Measurements from ENCODE around the gene ZNF891. TPM values are rescaled to one million over a fixed set of nuclear protein-coding genes. Genes with fewer than 3 reads are reported as not detected.

Gene ZNF891
- total and polyA plus RNA-seq, 2 experiments from 2014 or later: 0.19 to 2.2 TPM

DNA sequence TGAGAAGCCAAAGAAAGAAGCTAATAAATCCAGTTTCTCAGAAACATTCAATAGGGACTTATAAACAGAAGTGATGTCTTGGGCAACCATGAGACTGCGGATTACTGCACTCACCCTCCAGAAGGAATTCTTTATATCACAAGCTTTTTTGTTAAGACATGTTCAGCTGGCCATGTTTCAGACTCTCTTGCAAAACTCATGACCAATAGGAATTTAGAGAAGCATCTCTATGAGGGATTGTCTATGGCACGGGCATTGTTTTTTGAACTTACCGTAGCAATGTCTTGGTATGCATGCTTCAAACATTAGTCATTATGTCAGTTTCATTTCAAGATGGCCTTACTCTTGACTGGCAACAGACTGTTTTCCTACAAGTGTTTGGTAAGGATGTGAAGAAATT, 35.7 kb upstream of the ZNF891 start:
- Histone ChIP-seq H3K36me3 (replicated peaks; ENCODE audit: insufficient read depth, low read depth) (no peaks in the 10 kb centered on the region), H3K27me3 (no peaks in the 10 kb centered on the region), H2AFZ (no peak overlapping the region), H3K4me3 (no peak overlapping the region), H3K9me3 (ENCODE audit: low read depth) (no peaks in the 10 kb centered on the region), H3K4me2 (no peak overlapping the region), H3K79me2 (no peaks in the 10 kb centered on the region), H4K20me1 (ENCODE audit: insufficient read depth, poor library complexity, severe bottlenecking) (no peaks in the 10 kb centered on the region), H3K9me2 (replicated peaks; ENCODE audit: insufficient read depth) (no peaks in the 10 kb centered on the region), H3K27ac (no peak overlapping the region), H3K4me1 (ENCODE audit: insufficient read depth) (no peaks in the 10 kb centered on the region)
- DNase-seq (ENCODE audit: low spot score): no peak
- TF ChIP-seq, protein P1, sequence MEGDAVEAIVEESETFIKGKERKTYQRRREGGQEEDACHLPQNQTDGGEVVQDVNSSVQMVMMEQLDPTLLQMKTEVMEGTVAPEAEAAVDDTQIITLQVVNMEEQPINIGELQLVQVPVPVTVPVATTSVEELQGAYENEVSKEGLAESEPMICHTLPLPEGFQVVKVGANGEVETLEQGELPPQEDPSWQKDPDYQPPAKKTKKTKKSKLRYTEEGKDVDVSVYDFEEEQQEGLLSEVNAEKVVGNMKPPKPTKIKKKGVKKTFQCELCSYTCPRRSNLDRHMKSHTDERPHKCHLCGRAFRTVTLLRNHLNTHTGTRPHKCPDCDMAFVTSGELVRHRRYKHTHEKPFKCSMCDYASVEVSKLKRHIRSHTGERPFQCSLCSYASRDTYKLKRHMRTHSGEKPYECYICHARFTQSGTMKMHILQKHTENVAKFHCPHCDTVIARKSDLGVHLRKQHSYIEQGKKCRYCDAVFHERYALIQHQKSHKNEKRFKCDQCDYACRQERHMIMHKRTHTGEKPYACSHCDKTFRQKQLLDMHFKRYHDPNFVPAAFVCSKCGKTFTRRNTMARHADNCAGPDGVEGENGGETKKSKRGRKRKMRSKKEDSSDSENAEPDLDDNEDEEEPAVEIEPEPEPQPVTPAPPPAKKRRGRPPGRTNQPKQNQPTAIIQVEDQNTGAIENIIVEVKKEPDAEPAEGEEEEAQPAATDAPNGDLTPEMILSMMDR (IDR thresholded peaks at IDR 0.05; ENCODE audit: poor library complexity): no peak
- TF ChIP-seq EZH2phosphoT487 (IDR thresholded peaks at IDR 0.05; ENCODE audit: low read depth, severe bottlenecking, unreplicated experiment) (no peak), EZH2 (IDR thresholded peaks at IDR 0.05; ENCODE audit: borderline replicate concordance) (no peak)
- 91% methylated on average over 3 of the region's 3 CpGs for WGBS (ENCODE audit: low lambda C conversion rate, missing lambda C conversion rate)

DNA sequence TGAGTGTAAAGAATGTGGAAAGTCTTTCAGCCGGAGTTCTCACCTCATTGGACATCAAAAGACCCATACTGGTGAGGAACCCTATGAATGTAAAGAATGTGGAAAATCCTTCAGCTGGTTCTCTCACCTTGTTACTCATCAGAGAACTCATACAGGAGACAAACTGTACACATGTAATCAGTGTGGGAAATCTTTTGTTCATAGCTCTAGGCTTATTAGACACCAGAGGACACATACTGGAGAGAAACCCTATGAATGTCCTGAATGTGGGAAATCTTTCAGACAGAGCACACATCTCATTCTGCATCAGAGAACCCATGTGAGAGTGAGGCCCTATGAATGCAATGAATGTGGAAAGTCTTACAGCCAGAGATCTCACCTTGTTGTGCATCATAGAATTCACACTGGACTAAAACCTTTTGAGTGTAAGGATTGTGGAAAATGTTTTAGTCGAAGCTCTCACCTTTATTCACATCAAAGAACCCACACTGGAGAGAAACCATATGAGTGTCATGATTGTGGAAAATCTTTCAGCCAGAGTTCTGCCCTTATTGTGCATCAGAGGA, 26.1 kb upstream of the ZNF891 start:
- no peaks in the 10 kb centered on the region for H3K9me2 ChIP-seq (replicated peaks; ENCODE audit: insufficient read depth)
- H2AFZ ChIP-seq: no peak overlapping the region
- H3K27me3 ChIP-seq: no peaks in the 10 kb centered on the region
- H3K27ac ChIP-seq: no peak overlapping the region
- H3K79me2 ChIP-seq: no peaks in the 10 kb centered on the region
- H3K4me2 ChIP-seq: no peak overlapping the region
- peaks cover 76% of the 10 kb centered on the region for H3K9me3 ChIP-seq (ENCODE audit: low read depth)
- TF ChIP-seq EZH2phosphoT487 (IDR thresholded peaks at IDR 0.05; ENCODE audit: low read depth, severe bottlenecking, unreplicated experiment) (no peak), EZH2 (IDR thresholded peaks at IDR 0.05; ENCODE audit: borderline replicate concordance) (no peak)
- TF ChIP-seq, protein P1 (IDR thresholded peaks at IDR 0.05; ENCODE audit: poor library complexity): no peak
- H3K36me3 ChIP-seq (replicated peaks; ENCODE audit: insufficient read depth, low read depth): peaks cover 21% of the 10 kb centered on the region
- WGBS (ENCODE audit: low lambda C conversion rate, missing lambda C conversion rate): 91% methylated on average over 2 of the region's 2 CpGs
- H3K4me3 ChIP-seq: no peak overlapping the region
- no peak for DNase-seq (ENCODE audit: low spot score)
- no peaks in the 10 kb centered on the region for H4K20me1 ChIP-seq (ENCODE audit: insufficient read depth, poor library complexity, severe bottlenecking)
- no peaks in the 10 kb centered on the region for H3K4me1 ChIP-seq (ENCODE audit: insufficient read depth)

DNA sequence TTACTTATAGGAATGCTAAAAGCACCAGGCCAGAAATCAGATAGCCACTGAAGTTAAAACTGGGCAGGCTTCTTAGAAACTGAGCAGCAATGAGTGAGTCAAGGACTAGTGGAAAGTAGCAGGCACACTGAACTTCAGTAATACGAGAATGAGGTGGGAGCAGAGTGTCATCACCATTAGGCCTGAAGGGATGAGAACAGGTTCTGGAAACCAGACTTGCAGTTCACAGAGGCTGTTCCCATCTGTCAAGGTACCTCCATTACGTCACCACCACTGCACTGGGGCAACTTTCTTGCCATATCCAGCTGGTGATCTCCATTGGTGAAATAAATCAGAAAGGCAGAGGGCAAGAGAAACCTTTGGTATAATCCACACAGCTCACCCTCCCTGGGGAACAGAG, 15.9 kb upstream of the ZNF891 start:
- H3K4me1 ChIP-seq (ENCODE audit: insufficient read depth): no peaks in the 10 kb centered on the region
- H3K36me3 ChIP-seq (replicated peaks; ENCODE audit: insufficient read depth, low read depth): peaks cover 24% of the 10 kb centered on the region
- H3K4me2 ChIP-seq: no peak overlapping the region
- H3K9me3 ChIP-seq (ENCODE audit: low read depth): peaks cover 35% of the 10 kb centered on the region
- no peaks in the 10 kb centered on the region for H3K79me2 ChIP-seq
- TF ChIP-seq EZH2 (IDR thresholded peaks at IDR 0.05; ENCODE audit: borderline replicate concordance): no peak
- H3K27ac ChIP-seq: no peak overlapping the region
- H3K9me2 ChIP-seq (replicated peaks; ENCODE audit: insufficient read depth): no peaks in the 10 kb centered on the region
- H3K27me3 ChIP-seq: no peaks in the 10 kb centered on the region
- H3K4me3 ChIP-seq: no peak overlapping the region
- no peak for DNase-seq (ENCODE audit: low spot score)
- H2AFZ ChIP-seq: no peak overlapping the region
- H4K20me1 ChIP-seq (ENCODE audit: insufficient read depth, poor library complexity, severe bottlenecking): no peaks in the 10 kb centered on the region
- WGBS (ENCODE audit: low lambda C conversion rate, missing lambda C conversion rate): 96% methylated on average over 2 of the region's 2 CpGs

DNA sequence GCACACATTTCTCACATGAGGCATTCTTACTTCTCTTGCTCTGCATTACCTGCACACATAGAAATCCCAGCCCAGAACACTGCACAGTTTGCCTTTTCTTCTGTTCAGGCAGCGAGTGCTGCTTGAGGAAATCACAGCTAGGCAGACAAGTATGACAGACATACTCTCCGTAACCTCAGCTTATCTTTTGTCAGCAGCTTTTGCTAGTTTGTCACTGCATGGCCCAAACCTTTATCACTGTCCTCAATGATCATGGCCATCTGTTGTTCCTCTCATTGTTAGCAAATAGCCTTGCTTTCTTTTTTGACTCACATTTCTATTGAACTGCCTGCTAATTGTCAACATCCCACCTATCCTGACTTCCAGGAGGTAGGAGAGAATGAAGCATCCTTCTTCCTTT, 5.7 kb upstream of the ZNF891 start:
- H3K4me3 ChIP-seq: no peak overlapping the region
- H3K4me1 ChIP-seq (ENCODE audit: insufficient read depth): peaks cover 5% of the 10 kb centered on the region
- no peaks in the 10 kb centered on the region for H4K20me1 ChIP-seq (ENCODE audit: insufficient read depth, poor library complexity, severe bottlenecking)
- 96% methylated on average over 2 of the region's 2 CpGs for WGBS (ENCODE audit: low lambda C conversion rate, missing lambda C conversion rate)
- no peak overlapping the region for H3K4me2 ChIP-seq
- peaks cover 26% of the 10 kb centered on the region for H3K9me3 ChIP-seq (ENCODE audit: low read depth)
- peaks cover 14% of the 10 kb centered on the region for H3K36me3 ChIP-seq (replicated peaks; ENCODE audit: insufficient read depth, low read depth)
- no peak overlapping the region for H3K27ac ChIP-seq
- peaks cover 23% of the 10 kb centered on the region for H3K79me2 ChIP-seq
- H3K9me2 ChIP-seq (replicated peaks; ENCODE audit: insufficient read depth): no peaks in the 10 kb centered on the region
- H3K27me3 ChIP-seq: no peaks in the 10 kb centered on the region
- TF ChIP-seq EZH2phosphoT487 (IDR thresholded peaks at IDR 0.05; ENCODE audit: low read depth, severe bottlenecking, unreplicated experiment) (no peak), EZH2 (IDR thresholded peaks at IDR 0.05; ENCODE audit: borderline replicate concordance) (no peak)
- TF ChIP-seq, protein P1 (IDR thresholded peaks at IDR 0.05; ENCODE audit: poor library complexity): no peak
- no peak for DNase-seq (ENCODE audit: low spot score)
- no peak overlapping the region for H2AFZ ChIP-seq

Data from hepatocyte (in vitro differentiated cells).